ENCODE results near the gene DLEC1.

- TF ChIP-seq MAFK (IDR thresholded peaks at IDR 0.05; ENCODE audit: low read length), result no peak
- no peak for TF ChIP-seq GTF3C2 (IDR thresholded peaks at IDR 0.05; ENCODE audit: borderline replicate concordance, extremely low read depth, insufficient read length)
- TF ChIP-seq CTCF (IDR thresholded peaks at IDR 0.05 in 2 of 3, conservative IDR thresholded peaks at IDR 0.05 in 1 of 3; ENCODE audit: insufficient read depth in 2 of 3, low read depth in 1 of 3, low read length in 3 of 3), result no peak
- TF ChIP-seq ZSCAN29 (IDR thresholded peaks at IDR 0.05), result no peak
These were observed 63.4 kb downstream of the DLEC1 start for GRCh38 chr3:38102444-38102814.
